ENCODE results near the gene PRKCE. TPM values are rescaled to one million over a fixed set of nuclear protein-coding genes. Genes with fewer than 3 reads are reported as not detected.

Gene PRKCE
- total RNA-seq, 1 experiment from 2014 or later: 12.1 TPM

- TF ChIP-seq, protein P1, sequence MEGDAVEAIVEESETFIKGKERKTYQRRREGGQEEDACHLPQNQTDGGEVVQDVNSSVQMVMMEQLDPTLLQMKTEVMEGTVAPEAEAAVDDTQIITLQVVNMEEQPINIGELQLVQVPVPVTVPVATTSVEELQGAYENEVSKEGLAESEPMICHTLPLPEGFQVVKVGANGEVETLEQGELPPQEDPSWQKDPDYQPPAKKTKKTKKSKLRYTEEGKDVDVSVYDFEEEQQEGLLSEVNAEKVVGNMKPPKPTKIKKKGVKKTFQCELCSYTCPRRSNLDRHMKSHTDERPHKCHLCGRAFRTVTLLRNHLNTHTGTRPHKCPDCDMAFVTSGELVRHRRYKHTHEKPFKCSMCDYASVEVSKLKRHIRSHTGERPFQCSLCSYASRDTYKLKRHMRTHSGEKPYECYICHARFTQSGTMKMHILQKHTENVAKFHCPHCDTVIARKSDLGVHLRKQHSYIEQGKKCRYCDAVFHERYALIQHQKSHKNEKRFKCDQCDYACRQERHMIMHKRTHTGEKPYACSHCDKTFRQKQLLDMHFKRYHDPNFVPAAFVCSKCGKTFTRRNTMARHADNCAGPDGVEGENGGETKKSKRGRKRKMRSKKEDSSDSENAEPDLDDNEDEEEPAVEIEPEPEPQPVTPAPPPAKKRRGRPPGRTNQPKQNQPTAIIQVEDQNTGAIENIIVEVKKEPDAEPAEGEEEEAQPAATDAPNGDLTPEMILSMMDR (IDR thresholded peaks at IDR 0.05; ENCODE audit: unreplicated experiment): no peak
- DNase-seq (ENCODE audit: unreplicated experiment): no peak
- Mint-ChIP-seq H3K27ac (ENCODE audit: low read depth, unreplicated experiment) (no peak overlapping the region), H3K36me3 (ENCODE audit: insufficient read depth, unreplicated experiment) (peaks cover 7% of the 10 kb centered on the region), H3K4me3 (ENCODE audit: unreplicated experiment) (no peak overlapping the region), H3K4me1 (ENCODE audit: insufficient read depth, unreplicated experiment) (peaks cover 6% of the 10 kb centered on the region), H3K9me3 (ENCODE audit: unreplicated experiment) (peaks cover under 1% of the 10 kb centered on the region), H3K27me3 (ENCODE audit: insufficient read depth, unreplicated experiment) (no peaks in the 10 kb centered on the region)
- intact Hi-C loops (cut with micrococcal nuclease): no loop called here
- CTCF ChIA-PET: interaction anchor here (1.4 kb wide), 1 partner anchor 135 kb away, joined by 5 read pairs; no protein-coding TSS in a partner anchor
- BruUV-seq (replicated peaks): no TSS peak
- POLR2A ChIA-PET: interaction anchor here (1.5 kb wide), 1 partner anchor 11 kb away, joined by 3 read pairs; no protein-coding TSS in a partner anchor
These were observed 546.2 kb downstream of the PRKCE start for GRCh38 chr2:46197672-46198071.

DNA sequence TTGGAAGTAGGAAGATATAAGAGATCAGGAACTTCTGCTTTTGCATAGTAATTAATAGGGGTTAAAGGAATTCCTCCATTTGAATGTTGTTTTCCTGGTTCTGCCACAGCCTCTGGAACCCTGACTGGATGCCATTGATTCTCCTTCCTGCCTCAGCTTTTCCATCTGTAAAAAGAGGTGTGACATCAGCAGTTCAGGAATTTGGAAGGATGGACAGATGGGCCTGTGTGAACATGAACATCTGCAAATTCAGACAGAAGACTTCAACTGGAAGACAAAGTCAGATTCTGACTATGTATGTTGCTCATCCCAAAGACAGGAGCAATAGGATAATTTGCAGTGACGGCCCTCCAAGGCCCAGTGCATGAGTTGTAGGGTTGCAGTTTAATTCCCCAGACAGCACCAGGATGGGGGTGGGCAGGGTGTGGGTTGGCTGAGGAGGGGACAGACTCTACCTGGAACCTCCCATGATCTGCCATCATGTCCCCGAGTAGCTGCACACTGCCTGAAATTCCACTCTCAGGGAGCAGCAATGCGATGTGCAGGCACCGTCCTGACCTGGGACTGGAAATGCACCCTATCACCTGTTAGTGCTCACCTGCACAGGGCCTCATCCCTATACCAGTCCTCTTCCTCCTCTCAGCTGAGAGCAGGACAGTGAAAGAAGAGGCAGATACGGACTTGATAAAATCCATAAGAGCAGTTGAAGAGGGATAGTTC is 546.8 kb downstream of the PRKCE start:
- BruUV-seq (replicated peaks): no TSS peak
- H3K4me1 Mint-ChIP-seq (ENCODE audit: insufficient read depth, unreplicated experiment): peaks cover 6% of the 10 kb centered on the region
- no peak overlapping the region for H3K27ac Mint-ChIP-seq (ENCODE audit: low read depth, unreplicated experiment)
- intact Hi-C loops (cut with micrococcal nuclease): no loop called here
- TF ChIP-seq, protein P1 (IDR thresholded peaks at IDR 0.05; ENCODE audit: unreplicated experiment): no peak
- ChIA-PET POLR2A (interaction anchor here (1.5 kb wide), 1 partner anchor 11 kb away, joined by 3 read pairs; no protein-coding TSS in a partner anchor), CTCF (interaction anchor here (1.4 kb wide), 1 partner anchor 135 kb away, joined by 5 read pairs; no protein-coding TSS in a partner anchor)
- DNase-seq (ENCODE audit: unreplicated experiment): no peak
- peaks cover 7% of the 10 kb centered on the region for H3K36me3 Mint-ChIP-seq (ENCODE audit: insufficient read depth, unreplicated experiment)
- no peaks in the 10 kb centered on the region for H3K27me3 Mint-ChIP-seq (ENCODE audit: insufficient read depth, unreplicated experiment)
- H3K9me3 Mint-ChIP-seq (ENCODE audit: unreplicated experiment): peaks cover 7% of the 10 kb centered on the region
- no peak overlapping the region for H3K4me3 Mint-ChIP-seq (ENCODE audit: unreplicated experiment)

GRCh38 chr2:46198966-46199365 is 547.5 kb downstream of the PRKCE start:
- no peak for DNase-seq (ENCODE audit: unreplicated experiment)
- H3K27ac Mint-ChIP-seq (ENCODE audit: low read depth, unreplicated experiment): no peak overlapping the region
- POLR2A ChIA-PET: interaction anchor here (1.5 kb wide), 1 partner anchor 10 kb away, joined by 3 read pairs; no protein-coding TSS in a partner anchor
- H3K4me3 Mint-ChIP-seq (ENCODE audit: unreplicated experiment): no peak overlapping the region
- H3K27me3 Mint-ChIP-seq (ENCODE audit: insufficient read depth, unreplicated experiment): no peaks in the 10 kb centered on the region
- intact Hi-C loops (cut with micrococcal nuclease): no loop called here
- peaks cover 7% of the 10 kb centered on the region for H3K36me3 Mint-ChIP-seq (ENCODE audit: insufficient read depth, unreplicated experiment)
- TF ChIP-seq, protein P1 (IDR thresholded peaks at IDR 0.05; ENCODE audit: unreplicated experiment): no peak
- H3K4me1 Mint-ChIP-seq (ENCODE audit: insufficient read depth, unreplicated experiment): peaks cover 6% of the 10 kb centered on the region
- H3K9me3 Mint-ChIP-seq (ENCODE audit: unreplicated experiment): peaks cover 11% of the 10 kb centered on the region
- CTCF ChIA-PET: interaction anchor here (1.4 kb wide), 1 partner anchor 136 kb away, joined by 5 read pairs; no protein-coding TSS in a partner anchor
- BruUV-seq (replicated peaks): no TSS peak

GRCh38 chr2:46200100-46200690 is 548.7 kb downstream of the PRKCE start:
- TF ChIP-seq, protein P1 (IDR thresholded peaks at IDR 0.05; ENCODE audit: unreplicated experiment): no peak
- Mint-ChIP-seq H3K4me3 (ENCODE audit: unreplicated experiment) (no peak overlapping the region), H3K27me3 (ENCODE audit: insufficient read depth, unreplicated experiment) (no peaks in the 10 kb centered on the region), H3K27ac (ENCODE audit: low read depth, unreplicated experiment) (no peak overlapping the region), H3K36me3 (ENCODE audit: insufficient read depth, unreplicated experiment) (peaks cover 7% of the 10 kb centered on the region), H3K9me3 (ENCODE audit: unreplicated experiment) (peaks cover 14% of the 10 kb centered on the region), H3K4me1 (ENCODE audit: insufficient read depth, unreplicated experiment) (peaks cover 6% of the 10 kb centered on the region)
- intact Hi-C loops (cut with micrococcal nuclease): no loop called here
- POLR2A ChIA-PET: interaction anchor here (0.5 to 1.4 kb wide), 3 partner anchors 9 to 137 kb away, joined by 3 to 7 read pairs (median 3); no protein-coding TSS in a partner anchor
- DNase-seq (ENCODE audit: unreplicated experiment): no peak
- CTCF ChIA-PET: no interaction called here
- no TSS peak for BruUV-seq (replicated peaks)

Data from MCF 10A (cell line).